Renal cortical epithelial cell (primary cell): ENCODE data around the gene RNF144B. TPM values are rescaled to one million over a fixed set of nuclear protein-coding genes. Genes with fewer than 3 reads are reported as not detected.

Experiments
- DNase-seq: peaks from one replicate; pipeline ENCODE4 v3.0.0-alpha.2; 2011; ENCODE audit warnings: low read depth
- total RNA-seq: library from RNA; depleted of rRNA; stranded (reverse); fragments of >200 nt; gene quantifications from 2 replicates; pipeline ENCODE4 v1.2.3, GENCODE V29; 2014

The RNF144B gene
- total RNA-seq, 1 donor from 2014 or later, result 251 TPM

- DNase-seq, result peak; percentile 56
Observed at GRCh38 chr6:18444111-18444510, 57.0 kb downstream of the RNF144B start.

GRCh38 chr6:18445228-18445627 is 58.1 kb downstream of the RNF144B start:
- DNase-seq, result no peak

GRCh38 chr6:18446771-18447170 is 59.6 kb downstream of the RNF144B start:
- DNase-seq, result no peak

GRCh38 chr6:18447552-18447951 is 60.4 kb downstream of the RNF144B start:
- no peak for DNase-seq

GRCh38 chr6:18451756-18452155 is 64.6 kb downstream of the RNF144B start:
- no peak for DNase-seq

- DNase-seq, result no peak
Observed at GRCh38 chr6:18454446-18454845, 67.3 kb downstream of the RNF144B start.

GRCh38 chr6:18457065-18457737 is 70.1 kb downstream of the RNF144B start:
- peak; percentile 57 for DNase-seq

- DNase-seq, result peak; percentile 96
Observed at GRCh38 chr6:18458086-18458485, 70.9 kb downstream of the RNF144B start.

- no peak for DNase-seq
Observed at GRCh38 chr6:18463429-18463828, 76.3 kb downstream of the RNF144B start.

GRCh38 chr6:18464176-18464575 is 77.0 kb downstream of the RNF144B start:
- DNase-seq, result peak; percentile 65

- DNase-seq, result no peak
Observed at GRCh38 chr6:18465410-18466154, 78.4 kb downstream of the RNF144B start.

- no peak for DNase-seq
Observed at GRCh38 chr6:18467741-18468502, 80.8 kb downstream of the RNF144B start.

- no peak for DNase-seq
Observed at GRCh38 chr6:18468503-18468843, 81.3 kb downstream of the RNF144B start.

- DNase-seq, result peak; percentile 92
Observed at GRCh38 chr6:18469536-18469935, 82.4 kb downstream of the RNF144B start.

- DNase-seq, result no peak
Observed at GRCh38 chr6:18471232-18471964, 84.2 kb downstream of the RNF144B start.

- no peak for DNase-seq
Observed at GRCh38 chr6:18472941-18473340, 85.8 kb downstream of the RNF144B start.

- no peak for DNase-seq
Observed at GRCh38 chr6:18473755-18474154, 86.6 kb downstream of the RNF144B start.

- DNase-seq, result peak; percentile 97
Observed at GRCh38 chr6:18477301-18477941, 90.3 kb downstream of the RNF144B start.

- no peak for DNase-seq
Observed at GRCh38 chr6:18478610-18479009, 91.5 kb downstream of the RNF144B start.

GRCh38 chr6:18481870-18482269 is 94.7 kb downstream of the RNF144B start:
- DNase-seq, result no peak

- no peak for DNase-seq
Observed at GRCh38 chr6:18485660-18486435, 98.7 kb downstream of the RNF144B start.
